ENCODE measurements around the gene MLLT3. TPM values are rescaled to one million over a fixed set of nuclear protein-coding genes. Genes with fewer than 3 reads are reported as not detected.

MLLT3 gene
- total and polyA plus RNA-seq, 2 of the 8 experiments (the other 6 are each of a cell fraction or from before 2014, with no cell fraction given): 5.9 to 9.6 TPM

GRCh38 chr9:20513126-20513913, 109.0 kb downstream of the MLLT3 start (continued):
- TF ChIP-seq EP300 (IDR thresholded peaks at IDR 0.05; ENCODE audit: borderline replicate concordance in 1 of 2, low read depth in 2 of 2, low read length in 2 of 2) (no peak), KDM4A (IDR thresholded peaks at IDR 0.05; ENCODE audit: low read depth, low read length, severe bottlenecking) (no peak), CHD7 (IDR thresholded peaks at IDR 0.05; ENCODE audit: insufficient replicate concordance, low read length) (no peak), CBX5 (IDR thresholded peaks at IDR 0.05; ENCODE audit: low read depth, low read length) (no peak), KDM5A (IDR thresholded peaks at IDR 0.05; ENCODE audit: low read length) (no peak), BCL11A (IDR thresholded peaks at IDR 0.05; ENCODE audit: low read depth in 2 of 2, low read length in 2 of 2) (no peak), E2F6 (IDR thresholded peaks at IDR 0.05) (no peak), TCF12 (IDR thresholded peaks at IDR 0.05; ENCODE audit: low read depth, low read length) (no peak), RBBP5 (IDR thresholded peaks at IDR 0.05; ENCODE audit: borderline replicate concordance, low read depth, low read length) (no peak)

All from H1 (cell line).